ENCODE results near the gene ZNF462. TPM values are rescaled to one million over a fixed set of nuclear protein-coding genes. Genes with fewer than 3 reads are reported as not detected.

ZNF462 gene
- total RNA-seq, 1 donor from 2014 or later = 25.8 TPM

DNA sequence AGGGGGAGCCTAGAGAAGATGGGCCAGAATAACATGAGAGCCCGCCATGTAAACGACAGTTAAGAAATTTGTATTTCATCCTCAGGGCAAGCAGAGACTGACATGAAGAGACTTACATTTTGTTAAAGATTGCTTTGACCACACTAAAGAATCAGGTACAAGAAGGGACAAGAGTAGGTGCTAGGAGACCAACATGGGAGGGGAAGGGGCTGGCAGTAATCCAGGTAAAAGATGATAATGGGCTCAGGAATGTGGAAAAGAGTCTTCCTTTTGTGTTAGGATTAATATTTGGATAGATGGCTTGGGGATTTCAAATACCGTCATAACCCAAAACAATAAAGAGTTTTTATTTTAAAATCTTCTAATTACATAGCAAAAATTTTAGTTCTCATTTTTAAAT lies 137.3 kb downstream of the ZNF462 start:
- TF ChIP-seq, protein P1, sequence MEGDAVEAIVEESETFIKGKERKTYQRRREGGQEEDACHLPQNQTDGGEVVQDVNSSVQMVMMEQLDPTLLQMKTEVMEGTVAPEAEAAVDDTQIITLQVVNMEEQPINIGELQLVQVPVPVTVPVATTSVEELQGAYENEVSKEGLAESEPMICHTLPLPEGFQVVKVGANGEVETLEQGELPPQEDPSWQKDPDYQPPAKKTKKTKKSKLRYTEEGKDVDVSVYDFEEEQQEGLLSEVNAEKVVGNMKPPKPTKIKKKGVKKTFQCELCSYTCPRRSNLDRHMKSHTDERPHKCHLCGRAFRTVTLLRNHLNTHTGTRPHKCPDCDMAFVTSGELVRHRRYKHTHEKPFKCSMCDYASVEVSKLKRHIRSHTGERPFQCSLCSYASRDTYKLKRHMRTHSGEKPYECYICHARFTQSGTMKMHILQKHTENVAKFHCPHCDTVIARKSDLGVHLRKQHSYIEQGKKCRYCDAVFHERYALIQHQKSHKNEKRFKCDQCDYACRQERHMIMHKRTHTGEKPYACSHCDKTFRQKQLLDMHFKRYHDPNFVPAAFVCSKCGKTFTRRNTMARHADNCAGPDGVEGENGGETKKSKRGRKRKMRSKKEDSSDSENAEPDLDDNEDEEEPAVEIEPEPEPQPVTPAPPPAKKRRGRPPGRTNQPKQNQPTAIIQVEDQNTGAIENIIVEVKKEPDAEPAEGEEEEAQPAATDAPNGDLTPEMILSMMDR (IDR thresholded peaks at IDR 0.05) = no peak
- peaks cover 6% of the 10 kb centered on the region for H3K4me1 Mint-ChIP-seq (ENCODE audit: low read depth)
- H3K27ac Mint-ChIP-seq (ENCODE audit: unreplicated experiment) = no peak overlapping the region
- no peaks in the 10 kb centered on the region for H3K9me3 Mint-ChIP-seq (ENCODE audit: low read depth)
- H3K4me3 Mint-ChIP-seq (ENCODE audit: unreplicated experiment) = no peak overlapping the region
- H3K36me3 Mint-ChIP-seq (ENCODE audit: low read depth) = peaks cover 16% of the 10 kb centered on the region
- DNase-seq (ENCODE audit: low spot score) = no peak
- no peaks in the 10 kb centered on the region for H3K27me3 Mint-ChIP-seq (ENCODE audit: low read depth)

DNA sequence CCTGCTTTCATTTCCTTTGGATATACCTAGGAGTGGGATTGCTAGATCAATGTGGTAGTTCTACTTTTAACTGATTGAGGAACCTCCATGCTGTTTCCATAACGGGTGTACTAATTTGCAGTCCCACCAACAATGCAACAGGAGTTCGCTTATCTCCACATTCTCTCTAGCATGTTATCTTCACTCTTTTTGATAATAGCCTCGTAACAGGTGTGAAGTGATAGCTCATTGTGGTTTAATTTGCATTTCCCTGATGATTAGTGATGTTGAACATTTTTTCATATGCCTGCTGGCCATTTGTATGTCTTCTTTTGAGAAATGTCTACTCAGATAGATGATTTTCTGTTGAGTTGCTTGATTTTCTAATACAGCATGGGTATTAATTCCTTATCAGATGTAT lies 142.2 kb downstream of the ZNF462 start:
- peaks cover 29% of the 10 kb centered on the region for H3K36me3 Mint-ChIP-seq (ENCODE audit: low read depth)
- no peak overlapping the region for H3K27ac Mint-ChIP-seq (ENCODE audit: unreplicated experiment)
- H3K9me3 Mint-ChIP-seq (ENCODE audit: low read depth) = peaks cover 9% of the 10 kb centered on the region
- H3K4me1 Mint-ChIP-seq (ENCODE audit: low read depth) = peaks cover under 1% of the 10 kb centered on the region
- TF ChIP-seq, protein P1 (IDR thresholded peaks at IDR 0.05) = no peak
- no peak for DNase-seq (ENCODE audit: low spot score)
- H3K4me3 Mint-ChIP-seq (ENCODE audit: unreplicated experiment) = no peak overlapping the region
- no peaks in the 10 kb centered on the region for H3K27me3 Mint-ChIP-seq (ENCODE audit: low read depth)

DNA sequence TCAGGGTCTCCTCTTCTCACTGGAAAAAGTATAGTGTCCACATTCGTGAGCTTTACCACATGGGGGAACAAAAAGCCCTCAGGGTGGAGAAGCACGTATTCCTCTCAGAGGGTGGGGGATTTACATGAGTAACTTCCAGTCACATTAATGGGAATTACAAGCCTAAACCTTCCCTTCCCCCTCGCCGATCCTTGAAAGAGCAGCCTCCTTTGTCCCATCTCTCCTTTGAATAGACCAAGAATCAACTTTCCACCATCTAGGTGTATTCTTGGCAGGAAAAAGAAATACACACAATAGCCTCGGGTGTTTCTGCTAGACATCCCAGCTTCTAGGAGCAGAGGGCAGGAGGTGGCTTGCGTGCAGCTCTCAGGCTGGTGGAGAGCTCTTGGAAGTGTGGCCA lies 144.4 kb downstream of the ZNF462 start:
- Mint-ChIP-seq H3K4me3 (ENCODE audit: unreplicated experiment) (no peak overlapping the region), H3K27me3 (ENCODE audit: low read depth) (no peaks in the 10 kb centered on the region), H3K4me1 (ENCODE audit: low read depth) (no peaks in the 10 kb centered on the region), H3K9me3 (ENCODE audit: low read depth) (peaks cover 11% of the 10 kb centered on the region), H3K27ac (ENCODE audit: unreplicated experiment) (no peak overlapping the region), H3K36me3 (ENCODE audit: low read depth) (peaks cover 41% of the 10 kb centered on the region)
- no peak for DNase-seq (ENCODE audit: low spot score)
- TF ChIP-seq, protein P1 (IDR thresholded peaks at IDR 0.05) = no peak

DNA sequence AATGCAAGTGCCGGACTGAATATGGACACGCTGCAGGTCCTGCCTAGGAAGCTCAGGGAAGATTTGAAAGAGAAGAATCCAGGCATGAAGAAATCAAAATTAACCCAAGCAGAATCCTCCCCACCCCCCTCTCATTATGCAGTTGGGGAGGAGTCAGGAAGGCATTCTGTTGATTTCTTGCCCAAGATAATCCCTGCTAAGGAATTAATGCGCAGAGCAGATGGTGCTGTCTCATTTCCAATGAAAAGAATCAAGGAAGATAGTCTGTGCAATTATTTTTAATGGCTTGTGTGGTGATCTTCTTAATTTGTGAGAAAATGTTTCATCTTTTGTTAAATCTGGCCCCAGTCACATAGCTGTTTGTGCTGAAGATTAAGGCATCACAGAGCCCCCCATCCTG lies 145.0 kb downstream of the ZNF462 start:
- TF ChIP-seq, protein P1 (IDR thresholded peaks at IDR 0.05) = no peak
- no peaks in the 10 kb centered on the region for H3K27me3 Mint-ChIP-seq (ENCODE audit: low read depth)
- peaks cover 11% of the 10 kb centered on the region for H3K9me3 Mint-ChIP-seq (ENCODE audit: low read depth)
- no peaks in the 10 kb centered on the region for H3K4me1 Mint-ChIP-seq (ENCODE audit: low read depth)
- H3K36me3 Mint-ChIP-seq (ENCODE audit: low read depth) = peaks cover 39% of the 10 kb centered on the region
- DNase-seq (ENCODE audit: low spot score) = no peak
- H3K4me3 Mint-ChIP-seq (ENCODE audit: unreplicated experiment) = no peak overlapping the region
- H3K27ac Mint-ChIP-seq (ENCODE audit: unreplicated experiment) = no peak overlapping the region

DNA sequence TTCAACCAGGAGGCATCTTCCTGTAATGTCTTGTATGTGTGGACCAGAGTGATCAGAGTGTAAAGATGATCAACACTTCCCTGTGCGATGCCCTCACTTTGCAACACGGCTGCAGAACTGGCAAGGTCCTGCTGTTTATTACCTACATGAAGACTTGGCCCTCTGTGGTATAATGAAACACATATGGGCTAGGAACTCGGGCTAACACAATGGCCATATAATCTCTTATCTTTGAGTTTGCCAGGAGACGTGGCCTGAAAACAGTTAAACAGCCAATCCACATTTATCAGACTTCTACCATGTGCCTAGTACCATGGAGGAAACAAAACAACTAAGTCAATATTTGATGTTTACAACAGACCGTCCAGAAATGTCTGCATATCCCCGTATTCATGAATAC lies 145.5 kb downstream of the ZNF462 start:
- Mint-ChIP-seq H3K27me3 (ENCODE audit: low read depth) (no peaks in the 10 kb centered on the region), H3K4me3 (ENCODE audit: unreplicated experiment) (no peak overlapping the region), H3K9me3 (ENCODE audit: low read depth) (peaks cover 11% of the 10 kb centered on the region), H3K27ac (ENCODE audit: unreplicated experiment) (no peak overlapping the region), H3K4me1 (ENCODE audit: low read depth) (no peaks in the 10 kb centered on the region), H3K36me3 (ENCODE audit: low read depth) (peaks cover 37% of the 10 kb centered on the region)
- TF ChIP-seq, protein P1 (IDR thresholded peaks at IDR 0.05) = no peak
- DNase-seq (ENCODE audit: low spot score) = no peak

All from chondrocyte (in vitro differentiated cells).